Fibroblast of mammary gland (primary cell): ENCODE data around the gene STK25.
A peak's percentile ranks its signal among the peaks of the same experiment; 100 is the strongest.

Experiments
- DNase-seq: peaks from one replicate; pipeline ENCODE4 v3.0.0-alpha.2; 2010; ENCODE audit warnings: low read depth
- H3K4me3 ChIP-seq: 2 replicates; pipeline ENCODE4 v1.5.1; 2011; ENCODE audit warnings: low read depth, mild to moderate bottlenecking, low read length, moderate library complexity; ENCODE audit not compliant: control insufficient read depth
- CTCF ChIP-seq: conservative IDR thresholded peaks from 2 replicates; pipeline ENCODE4 v1.5.1; 2011; ENCODE audit warnings: low read depth, low read length, inconsistent platforms; ENCODE audit not compliant: control insufficient read depth, insufficient read depth

The STK25 gene

GRCh38 chr2:241551998-241552737, 43.8 kb upstream of the STK25 start:
- no peak for TF ChIP-seq CTCF
- no peak overlapping the region for H3K4me3 ChIP-seq
- DNase-seq: no peak

DNA sequence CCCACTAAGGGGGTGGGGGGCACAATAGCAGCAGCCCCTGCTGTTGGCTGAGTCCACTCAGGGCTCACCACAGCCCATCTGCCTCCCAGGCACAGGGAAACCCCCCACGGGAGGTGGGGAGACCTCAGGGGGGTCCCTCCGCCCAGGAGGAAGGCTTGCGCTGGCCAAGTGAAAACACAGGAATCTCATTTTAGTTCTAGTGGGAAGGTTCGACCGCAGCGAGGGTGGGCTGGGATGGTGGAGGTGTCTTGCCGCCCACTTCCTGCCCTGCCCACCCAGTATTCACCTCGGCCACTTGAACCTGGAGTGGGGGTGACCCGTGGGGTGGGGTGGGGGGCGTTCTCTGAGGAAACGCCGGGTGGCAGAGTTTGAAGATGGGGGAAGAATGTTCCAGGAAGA, 43.2 kb upstream of the STK25 start:
- DNase-seq: no peak
- H3K4me3 ChIP-seq: no peak overlapping the region
- no peak for TF ChIP-seq CTCF

GRCh38 chr2:241550616-241551580, 42.5 kb upstream of the STK25 start:
- no peak overlapping the region for H3K4me3 ChIP-seq
- no peak for TF ChIP-seq CTCF
- no peak for DNase-seq

DNA sequence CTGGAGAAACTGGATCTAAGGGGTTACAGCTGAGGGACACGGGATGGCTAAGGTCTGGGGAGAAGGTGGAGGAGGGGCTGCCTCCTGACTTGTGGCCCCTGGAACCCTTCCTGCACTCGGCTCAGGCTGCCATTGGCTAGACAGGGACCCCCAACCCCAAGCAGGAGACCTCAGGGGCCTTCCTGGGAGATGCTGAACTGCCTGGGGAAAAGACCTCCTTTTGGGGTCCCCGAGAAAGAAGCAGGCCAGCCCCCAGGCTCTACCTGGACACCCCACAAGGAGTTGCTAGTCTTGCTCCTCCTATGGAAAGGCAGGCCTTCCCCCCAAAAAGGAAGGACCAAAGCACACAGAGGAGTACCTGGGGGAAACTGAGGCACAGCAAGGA, 40.1 kb upstream of the STK25 start:
- no peak for DNase-seq
- H3K4me3 ChIP-seq: no peak overlapping the region
- no peak for TF ChIP-seq CTCF

GRCh38 chr2:241547781-241548450, 39.5 kb upstream of the STK25 start:
- no peak overlapping the region for H3K4me3 ChIP-seq
- TF ChIP-seq CTCF: no peak
- no peak for DNase-seq

- DNase-seq: peak; percentile 25
- H3K4me3 ChIP-seq: no peak overlapping the region
- no peak for TF ChIP-seq CTCF
These were observed 38.6 kb upstream of the STK25 start for GRCh38 chr2:241546771-241547498.
